GM18502 (cell line): ENCODE measurements around the gene KIR3DL3.
"Not testable (repeated sequence)": the region's sequence is repeated elsewhere in the genome, so short reads cannot be mapped to it uniquely, and the experiment has no call there.

Experiments
- ATAC-seq: cut with Tn5 transposase; IDR thresholded peaks from one replicate; pipeline ENCODE4 v1.9.1; 2021; ENCODE audit warnings: mild to moderate bottlenecking; ENCODE audit not compliant: unreplicated experiment, poor library complexity

KIR3DL3 gene

DNA sequence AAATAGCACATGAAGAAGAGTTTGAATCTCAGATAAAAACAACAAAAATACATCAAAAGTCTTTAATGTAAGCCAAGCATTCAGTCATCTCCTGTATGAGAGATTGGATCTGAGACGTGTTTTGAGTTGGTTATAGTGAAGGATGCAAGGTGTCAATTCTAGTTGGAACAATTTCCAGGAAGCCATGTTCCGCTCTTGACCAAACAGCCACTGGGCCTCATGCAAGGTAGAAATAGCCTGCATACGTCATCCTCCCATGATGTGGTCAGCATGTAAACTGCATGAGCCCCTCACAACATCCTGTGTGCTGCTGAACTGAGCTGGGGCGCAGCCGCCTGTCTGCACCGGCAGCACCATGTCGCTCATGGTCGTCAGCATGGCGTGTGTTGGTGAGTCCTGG lies at the start of gene KIR3DL3:
KIR3DL3 (plus strand) TSS at position 301 of the 400 bp plus-strand sequence; CDS start at position 356, 55 bp downstream.
- no peak for ATAC-seq

DNA sequence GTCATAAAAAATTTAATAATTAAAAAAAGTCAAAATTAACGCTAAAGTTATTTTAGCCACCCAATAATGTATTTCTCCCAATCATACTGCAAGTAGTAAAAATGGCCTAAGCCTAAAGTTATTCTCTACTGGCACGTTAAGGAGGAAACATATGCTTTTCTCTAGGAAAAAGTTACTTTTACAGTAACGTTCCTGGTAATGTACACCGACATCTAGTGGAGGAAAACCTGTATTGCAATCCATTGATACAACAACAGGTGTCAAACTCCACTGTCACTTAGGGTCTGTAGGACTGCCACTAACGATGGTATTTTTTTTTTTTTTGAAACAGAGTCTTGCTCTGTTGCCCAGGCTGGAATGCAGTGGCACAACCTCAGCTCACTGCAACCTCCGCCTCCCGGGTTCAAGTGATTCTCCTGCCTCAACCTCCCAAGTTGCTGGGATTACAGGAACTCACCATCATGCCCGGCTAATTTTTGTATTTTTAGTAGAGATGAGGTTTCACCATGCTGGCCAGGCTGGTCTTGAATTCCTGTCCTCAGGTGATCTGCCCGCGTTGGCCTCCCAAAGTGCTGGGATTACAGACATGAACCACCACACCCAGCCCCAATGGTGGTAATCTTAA lies 47.9 kb upstream of the KIR3DL3 start:
- not testable (repeated sequence) for ATAC-seq

DNA sequence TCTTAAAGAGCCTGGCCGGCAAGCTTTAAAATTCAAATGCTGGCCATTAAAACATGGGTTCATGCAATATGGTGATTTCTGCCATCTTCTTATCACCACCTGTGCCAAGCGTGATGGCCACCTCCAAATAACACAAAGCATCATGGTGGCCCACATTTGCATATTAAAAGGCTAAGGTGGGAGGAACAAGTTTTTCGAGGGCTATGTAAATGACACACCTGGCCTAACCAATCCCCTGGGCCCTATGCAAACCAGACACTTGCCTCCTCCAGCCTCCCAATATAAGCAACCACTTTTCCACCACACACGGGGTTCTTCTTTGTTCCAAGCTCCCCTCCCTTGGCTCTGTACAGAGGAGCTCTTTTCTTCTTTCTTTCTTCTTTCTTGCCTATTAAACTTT lies 47.0 kb upstream of the KIR3DL3 start:
- no peak for ATAC-seq

DNA sequence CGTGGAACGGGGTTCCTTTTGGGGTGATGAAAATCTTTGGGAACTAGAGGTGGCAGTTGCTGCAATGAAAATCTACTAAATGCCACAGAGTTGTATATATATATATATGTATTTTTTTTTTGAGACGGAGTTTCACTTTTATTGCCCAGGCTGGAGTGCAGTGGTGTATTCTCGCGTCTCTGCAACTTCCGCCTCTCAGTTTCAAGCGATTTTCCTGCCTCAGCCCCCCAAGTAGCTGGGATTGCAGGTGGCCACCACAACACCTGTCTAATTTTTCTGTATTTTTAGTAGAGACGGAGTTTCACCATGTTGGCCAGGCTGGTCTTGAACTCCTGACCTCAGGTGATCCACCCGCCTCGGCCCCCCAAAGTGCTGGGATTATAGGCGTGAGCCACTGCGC lies 42.6 kb upstream of the KIR3DL3 start:
- ATAC-seq, result not testable (repeated sequence)

DNA sequence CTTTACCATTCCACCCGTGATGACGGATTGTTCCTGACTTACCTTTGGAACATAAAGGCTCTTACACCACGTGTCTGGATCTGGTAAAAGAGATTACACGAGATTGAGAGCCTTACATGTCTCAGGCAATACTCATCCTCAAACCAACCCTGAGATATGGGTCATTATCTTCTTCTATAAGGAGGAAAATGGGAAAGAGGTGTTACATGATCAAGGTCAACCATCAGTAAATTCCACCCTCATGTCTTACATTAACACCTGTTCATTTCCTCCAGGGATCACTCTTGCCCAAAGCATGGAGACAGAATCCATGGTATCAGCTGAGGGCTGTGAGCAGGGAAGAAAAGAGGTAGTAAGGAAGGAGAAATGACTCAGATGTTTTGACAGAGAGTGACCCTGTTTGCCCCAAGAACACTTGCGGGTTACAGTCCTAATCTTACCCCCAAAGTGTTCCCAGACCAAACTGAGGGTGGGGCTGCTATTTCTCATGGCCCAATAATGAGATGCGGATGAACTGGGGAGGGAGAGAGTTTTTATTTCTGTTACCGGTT lies 41.9 kb upstream of the KIR3DL3 start:
- no peak for ATAC-seq

DNA sequence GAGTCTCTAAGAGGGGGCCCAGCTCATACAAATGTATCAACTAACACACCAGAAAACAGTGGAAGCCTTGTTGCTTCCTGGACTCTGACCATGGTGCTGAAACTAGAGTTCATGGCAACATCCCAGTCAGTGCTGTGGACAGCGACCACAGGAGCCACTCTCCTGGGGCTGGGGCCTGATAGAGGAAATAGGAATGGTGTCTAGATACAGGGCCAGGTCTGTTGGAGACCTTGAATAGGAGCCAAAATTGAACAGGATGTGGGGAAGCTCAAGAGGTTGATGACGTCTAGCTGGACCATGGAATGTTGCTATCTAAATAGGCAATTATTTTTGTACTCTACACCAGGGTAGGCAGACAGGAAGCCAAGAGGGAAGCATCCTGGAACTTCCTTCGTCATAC lies 39.7 kb upstream of the KIR3DL3 start:
- no peak for ATAC-seq

DNA sequence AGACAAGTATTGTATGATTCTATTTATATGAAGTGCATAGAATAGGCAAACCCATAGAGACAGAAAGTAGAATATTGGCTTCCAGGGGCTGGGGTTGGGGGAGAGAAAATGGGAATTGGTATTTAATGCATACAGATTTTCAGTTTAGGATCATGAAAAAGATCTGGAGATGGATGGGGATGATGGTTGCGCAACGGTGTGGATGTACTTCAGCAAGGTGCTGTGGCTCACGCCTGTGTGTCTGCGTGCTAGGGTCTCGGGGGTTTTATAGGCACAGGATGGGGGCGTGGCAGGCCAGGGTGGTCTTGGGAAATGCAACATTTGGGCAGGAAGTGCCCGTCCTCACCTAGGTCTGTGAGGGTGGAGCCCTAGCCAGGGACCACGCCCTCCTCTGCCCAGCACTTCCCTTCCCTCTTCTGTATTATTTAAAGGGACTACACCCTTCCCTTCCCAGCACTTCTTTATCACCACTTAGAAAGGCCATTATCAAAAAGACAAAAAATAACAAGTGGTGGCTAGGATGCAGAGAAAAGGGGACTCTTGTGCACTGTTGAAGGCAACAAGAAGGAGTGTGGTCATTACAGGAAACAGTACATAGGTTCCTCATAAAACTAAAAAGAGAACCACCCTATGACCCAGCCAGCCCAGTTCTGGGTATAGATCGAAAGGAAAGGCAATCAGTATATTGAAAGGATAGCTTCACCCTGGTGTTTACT lies 32.5 kb upstream of the KIR3DL3 start:
- ATAC-seq, result no peak

DNA sequence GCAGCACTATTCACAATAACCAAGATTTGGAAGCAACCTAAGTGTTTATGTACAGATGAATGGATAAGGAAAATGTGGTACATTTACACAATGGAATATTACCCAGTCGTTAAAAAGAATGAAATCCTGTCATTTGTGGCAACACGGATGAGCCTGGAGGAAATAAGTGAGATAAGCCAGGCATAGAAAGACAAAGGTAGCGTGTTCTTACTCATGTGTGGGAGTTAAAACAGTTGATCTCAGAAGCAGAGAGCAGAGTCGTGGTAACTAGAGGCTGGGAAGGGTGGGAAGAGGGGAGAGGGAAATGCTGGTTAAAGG lies 32.0 kb upstream of the KIR3DL3 start:
- ATAC-seq, result no peak

DNA sequence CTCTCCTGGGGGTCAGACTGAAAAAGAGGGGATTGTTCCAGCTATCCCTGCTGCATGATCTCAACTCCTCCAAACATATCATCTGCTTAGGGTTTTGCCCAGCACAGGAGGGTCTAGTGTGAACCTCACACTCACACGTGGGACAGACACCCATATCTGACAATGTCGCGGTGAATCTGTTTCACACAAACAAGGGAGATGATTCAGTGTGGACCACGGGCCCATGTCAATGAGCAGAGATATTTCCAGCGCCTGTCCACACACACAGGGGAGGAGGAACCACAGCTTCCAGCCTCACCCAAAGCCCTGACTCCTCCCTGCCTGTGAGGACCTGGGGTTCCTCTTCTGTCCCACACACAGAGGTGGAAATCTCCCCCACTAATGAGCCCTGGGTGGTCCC lies 29.6 kb upstream of the KIR3DL3 start:
- no peak for ATAC-seq

DNA sequence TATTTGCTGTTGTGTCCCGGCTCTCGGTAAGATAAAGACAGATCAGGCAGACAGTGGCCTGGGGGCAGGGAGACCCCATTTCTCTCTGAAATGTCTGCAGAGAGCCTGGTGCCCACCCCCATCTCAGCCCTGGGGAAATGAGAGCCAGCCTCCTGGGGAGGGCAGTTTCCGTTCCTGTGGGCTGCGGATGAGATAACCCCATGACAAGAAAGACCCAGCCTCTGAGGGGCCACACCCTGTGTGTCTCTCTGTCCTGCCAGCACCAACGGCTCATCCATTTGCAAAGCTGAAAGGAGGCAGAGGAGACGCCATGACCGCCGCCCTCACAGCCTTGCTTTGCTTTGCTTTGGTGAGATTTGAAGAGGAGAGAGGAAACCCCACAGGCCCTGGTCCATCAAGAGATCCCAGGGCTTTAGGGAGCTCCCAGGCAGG lies 28.1 kb upstream of the KIR3DL3 start:
- no peak for ATAC-seq

DNA sequence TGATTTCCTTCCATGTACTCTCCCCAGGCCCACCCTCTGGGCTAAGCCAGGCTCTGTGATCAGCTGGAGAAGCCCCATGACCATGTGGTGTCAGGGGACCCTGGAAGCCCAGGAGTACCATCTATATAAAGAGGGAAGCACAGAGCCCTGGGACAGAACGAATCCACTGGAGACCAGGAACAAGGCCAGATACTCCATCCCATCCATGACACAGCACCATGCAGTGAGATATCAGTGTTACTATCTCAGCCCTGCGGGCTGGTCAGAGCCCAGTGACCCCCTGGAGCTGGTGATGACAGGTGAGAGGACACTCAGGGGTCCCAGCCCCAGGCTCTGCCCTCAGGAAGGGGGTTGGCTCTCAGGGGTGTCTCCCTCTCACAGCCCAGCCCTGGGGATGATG lies 27.5 kb upstream of the KIR3DL3 start:
- ATAC-seq, result no peak

DNA sequence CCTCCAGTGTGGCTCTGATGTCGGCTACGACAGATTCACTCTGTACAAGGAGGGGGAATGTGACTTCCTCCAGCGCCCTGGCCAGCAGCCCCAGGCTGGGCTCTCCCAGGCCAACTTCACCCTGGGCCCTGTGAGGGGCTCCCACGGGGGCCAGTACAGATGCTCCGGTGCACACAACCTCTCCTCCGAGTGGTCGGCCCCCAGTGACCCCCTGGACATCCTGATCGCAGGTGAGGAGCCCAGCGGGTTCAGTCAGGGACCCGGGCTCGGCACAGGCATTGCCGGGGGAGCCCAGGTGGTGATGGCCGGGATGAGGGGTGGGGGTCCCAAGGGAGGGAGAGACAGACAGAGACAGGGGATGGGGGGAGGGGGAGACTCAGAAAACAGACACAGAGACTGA lies 26.5 kb upstream of the KIR3DL3 start:
- not testable (repeated sequence) for ATAC-seq

DNA sequence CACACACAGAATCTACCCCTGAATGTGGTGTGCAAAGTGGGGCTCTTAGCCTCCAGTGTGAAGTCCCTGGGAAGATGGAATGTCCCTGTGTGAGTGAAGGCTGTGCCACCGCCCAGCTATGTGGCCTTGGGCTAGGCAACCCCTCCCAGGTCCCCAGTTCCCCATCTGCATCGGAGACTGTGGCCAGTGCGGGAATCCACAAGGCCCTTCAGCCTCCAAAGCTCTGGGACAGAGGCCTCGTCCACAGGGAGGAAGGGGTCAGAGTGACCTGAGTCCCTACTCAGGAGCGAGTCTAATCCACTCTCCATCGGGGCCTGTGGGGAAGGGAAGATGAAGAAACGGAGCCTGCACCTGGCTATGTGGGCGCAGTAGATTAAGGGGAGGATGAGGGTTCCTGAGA lies 19.3 kb upstream of the KIR3DL3 start:
- no peak for ATAC-seq

DNA sequence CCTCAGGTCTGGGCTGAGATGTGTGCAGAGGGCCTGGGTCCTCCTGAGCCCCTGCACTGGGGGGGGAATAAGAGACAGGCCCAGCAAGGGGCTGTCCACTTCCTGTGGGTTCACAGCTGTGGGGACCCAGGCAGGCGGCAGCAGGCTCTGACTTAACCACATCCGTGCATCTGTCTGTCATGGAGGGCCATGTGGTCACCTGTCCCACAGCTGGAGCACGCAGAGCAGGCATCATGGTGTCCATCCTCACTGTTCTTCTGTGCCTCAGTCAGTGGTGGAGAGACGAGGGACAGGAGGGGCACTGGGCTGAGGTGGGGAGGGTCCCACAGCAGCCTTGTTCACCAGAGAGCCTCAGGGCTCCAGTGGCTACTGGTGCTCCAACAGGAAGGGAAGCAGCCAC lies 16.3 kb upstream of the KIR3DL3 start:
- no peak for ATAC-seq

DNA sequence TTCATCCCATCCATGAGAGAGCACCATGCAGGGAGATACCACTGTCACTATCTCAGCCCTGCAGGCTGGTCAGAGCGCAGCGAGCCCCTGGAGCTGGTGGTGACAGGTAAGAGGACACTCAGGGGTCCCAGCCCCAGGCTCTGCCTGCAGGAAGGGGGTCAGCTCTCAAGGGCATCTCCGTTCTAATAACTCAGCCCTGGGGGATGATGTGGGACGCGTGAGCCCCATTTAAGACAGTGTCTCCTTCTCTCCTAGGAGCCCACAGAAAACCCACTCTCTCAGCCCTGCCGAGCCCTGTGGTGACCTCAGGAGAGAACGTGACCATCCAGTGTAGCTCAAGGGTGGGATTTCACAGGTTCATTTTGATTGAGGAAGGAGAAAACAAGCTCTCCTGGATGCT lies 15.5 kb upstream of the KIR3DL3 start:
- ATAC-seq, result no peak

DNA sequence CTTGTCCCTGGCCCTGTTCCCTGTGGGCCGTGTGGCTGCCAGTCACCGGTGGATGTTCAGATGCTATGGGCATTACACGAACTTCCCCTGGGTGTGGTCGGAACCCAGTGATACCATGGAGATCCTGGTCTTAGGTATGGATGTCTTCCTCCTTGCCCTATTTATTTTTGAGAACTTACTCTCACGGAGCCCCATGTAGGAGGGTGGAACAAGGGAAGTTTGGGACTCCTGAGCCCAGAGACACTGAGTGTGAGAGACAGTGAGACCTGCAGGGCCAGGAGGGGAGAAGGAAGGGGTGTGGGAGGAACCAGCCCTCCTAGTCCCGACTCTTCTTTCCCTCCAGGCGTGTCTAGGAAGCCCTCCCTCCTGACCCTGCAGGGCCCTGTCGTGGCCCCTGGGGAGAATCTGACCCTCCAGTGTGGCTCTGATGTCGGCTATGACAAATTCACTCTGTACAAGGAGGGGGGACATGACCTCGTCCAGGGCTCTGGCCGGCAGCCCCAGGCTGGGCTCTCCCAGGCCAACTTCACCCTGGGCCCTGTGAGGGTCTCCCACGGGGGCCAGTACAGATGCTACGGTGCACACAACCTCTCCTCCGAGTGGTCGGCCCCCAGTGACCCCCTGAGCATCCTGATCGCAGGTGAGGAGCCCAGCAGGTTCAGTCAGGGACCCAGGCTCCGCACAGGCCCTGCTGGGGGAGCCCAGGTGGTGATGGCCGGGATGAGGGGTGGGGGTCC lies 14.9 kb upstream of the KIR3DL3 start:
- no peak for ATAC-seq

DNA sequence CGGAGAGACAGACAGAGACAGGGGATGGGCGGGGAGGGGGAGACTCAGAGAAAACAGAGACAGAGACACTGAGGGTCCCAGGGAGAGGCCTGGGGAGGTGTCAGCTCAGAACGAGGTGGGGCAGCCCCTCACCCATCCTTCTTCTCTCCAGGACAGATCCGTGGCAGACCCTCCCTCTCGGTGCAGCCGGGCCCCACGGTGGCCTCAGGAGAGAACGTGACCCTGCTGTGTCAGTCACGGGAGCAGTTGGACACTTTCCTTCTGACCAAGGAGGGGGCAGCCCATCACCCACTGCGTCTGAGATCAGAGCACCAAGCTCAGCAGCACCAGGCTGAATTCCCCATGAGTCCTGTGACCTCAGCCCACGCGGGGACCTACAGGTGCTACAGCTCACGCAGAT lies 14.3 kb upstream of the KIR3DL3 start:
- not testable (repeated sequence) for ATAC-seq

DNA sequence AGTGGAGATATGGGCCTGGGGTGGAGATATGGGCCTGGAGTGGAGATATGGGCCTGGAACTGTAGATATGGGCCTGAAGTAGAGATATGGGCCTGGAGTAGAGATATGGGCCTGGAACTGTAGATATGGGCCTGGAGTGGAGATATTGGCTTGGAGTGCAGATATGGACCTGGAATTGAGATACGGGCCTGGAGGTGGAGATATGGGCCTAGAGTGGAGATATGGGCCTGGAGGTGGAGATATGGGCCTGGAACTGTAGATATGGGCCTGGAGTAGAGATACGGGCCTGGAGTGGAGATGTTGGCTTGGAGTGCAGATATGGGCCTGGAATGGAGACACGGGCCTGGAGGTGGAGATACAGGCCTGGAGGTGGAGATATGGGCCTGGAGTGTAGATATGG lies 402 bp downstream of the KIR3DL3 start:
- ATAC-seq, result no peak

DNA sequence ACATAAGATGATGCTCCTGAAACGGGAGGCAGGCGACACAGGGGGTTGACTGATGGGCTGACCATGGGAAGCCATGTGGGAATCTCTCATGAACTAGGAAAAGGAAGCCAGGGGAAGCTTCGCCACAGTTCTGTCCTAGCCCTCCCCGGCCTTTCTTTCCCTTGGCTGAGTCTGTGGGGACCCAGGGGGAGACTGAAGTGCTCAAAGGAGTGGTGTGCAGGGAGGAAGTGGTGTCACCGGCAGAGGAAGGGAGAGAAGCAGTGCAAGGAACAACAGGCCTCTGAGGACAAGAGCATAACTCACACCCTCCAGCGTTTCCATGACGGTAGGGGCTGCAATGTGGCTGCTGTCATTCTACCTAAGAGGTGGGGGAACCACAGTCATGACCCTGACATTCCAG lies 1.1 kb downstream of the KIR3DL3 start:
- ATAC-seq, result no peak

DNA sequence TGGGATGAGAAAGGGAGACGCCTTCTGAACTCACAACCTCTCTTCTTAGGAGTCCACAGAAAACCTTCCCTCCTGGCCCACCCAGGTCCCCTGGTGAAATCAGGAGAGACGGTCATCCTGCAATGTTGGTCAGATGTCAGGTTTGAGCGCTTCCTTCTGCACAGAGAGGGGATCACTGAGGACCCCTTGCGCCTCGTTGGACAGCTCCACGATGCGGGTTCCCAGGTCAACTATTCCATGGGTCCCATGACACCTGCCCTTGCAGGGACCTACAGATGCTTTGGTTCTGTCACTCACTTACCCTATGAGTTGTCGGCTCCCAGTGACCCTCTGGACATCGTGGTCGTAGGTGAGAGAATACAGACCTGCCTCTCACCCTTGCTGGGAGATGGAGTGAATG lies 3.3 kb downstream of the KIR3DL3 start:
- no peak for ATAC-seq

DNA sequence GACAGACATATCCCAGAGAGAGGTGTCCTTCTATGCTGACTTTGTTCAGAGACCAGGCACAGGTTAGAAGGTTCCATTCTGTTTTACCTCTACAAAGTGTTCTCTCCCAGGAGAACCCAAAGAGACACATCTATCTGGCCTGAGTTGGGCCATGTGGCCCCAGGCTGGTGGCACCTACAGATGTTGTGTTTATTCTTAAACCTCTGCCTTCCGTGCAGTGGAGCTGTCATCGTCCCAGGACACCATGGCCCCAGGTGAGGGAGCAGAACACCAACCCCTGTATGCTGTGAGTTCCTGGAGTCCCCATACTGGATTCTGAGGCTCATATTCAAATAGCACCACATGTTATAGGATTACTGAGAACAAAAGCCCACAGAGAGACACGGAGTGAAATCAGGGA lies 3.9 kb downstream of the KIR3DL3 start:
- no peak for ATAC-seq
